Forelimb muscle (tissue), 1 donor: ENCODE measurements around the gene KCTD19. TPM values are rescaled to one million over a fixed set of nuclear protein-coding genes. Genes with fewer than 3 reads are reported as not detected.
"Not testable (repeated sequence)": the region's sequence is repeated elsewhere in the genome, so short reads cannot be mapped to it uniquely, and the experiment has no call there.

Source experiments
- DNase-seq: peaks from one replicate; pipeline ENCODE4 v3.0.0-alpha.2; 2013; ENCODE audit warnings: low read depth
- polyA plus RNA-seq: library from polyadenylated mRNA; unstranded; fragments of 120-200 nt; gene quantifications from one replicate; pipeline ENCODE4 v1.2.1, GENCODE V29; 2013; ENCODE audit not compliant: insufficient read length

Gene KCTD19
- 0.32 TPM for polyA plus RNA-seq

DNA sequence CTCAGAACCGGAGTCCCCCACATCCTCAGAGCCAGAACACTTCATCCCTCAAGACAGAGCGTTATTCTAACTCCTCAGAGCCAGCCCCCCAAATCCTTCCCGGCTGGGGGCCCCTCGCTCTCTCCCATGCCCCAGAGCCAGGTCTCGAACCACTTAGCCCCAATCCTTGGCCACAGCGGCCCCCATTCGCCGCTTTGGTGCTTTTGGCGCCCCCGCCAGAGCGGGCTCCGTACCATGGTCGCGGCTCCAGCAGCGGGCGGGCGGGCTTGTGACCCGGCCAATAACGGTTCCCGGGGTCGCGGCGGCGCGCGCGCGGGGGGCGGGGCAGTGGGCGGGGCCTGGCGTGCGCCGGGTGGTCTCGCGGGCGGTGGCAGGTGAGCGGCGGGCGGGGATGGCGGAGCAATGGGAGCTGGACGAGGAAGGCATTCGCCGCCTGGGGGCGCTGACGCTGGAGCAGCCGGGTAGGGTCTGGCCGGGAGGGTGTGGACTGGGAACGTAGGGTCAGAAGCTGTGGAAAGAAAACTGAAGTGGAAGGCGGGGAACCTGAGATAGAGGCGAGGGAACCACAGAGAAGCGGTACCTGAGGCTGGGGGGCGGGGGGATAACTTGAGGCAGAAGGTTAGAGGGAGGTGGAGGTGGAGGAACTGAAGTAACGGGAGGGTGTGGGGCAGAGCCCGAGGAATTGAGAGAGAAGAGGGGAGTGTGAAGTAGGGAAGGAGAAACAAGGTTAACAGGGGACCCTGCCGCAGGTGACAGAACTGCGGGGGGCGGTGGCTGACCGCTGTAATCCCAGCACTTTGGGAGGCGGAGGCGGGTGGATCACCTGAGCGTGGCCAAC lies at the start of gene KCTD19, which contains the start of gene LRRC36:
Gene KCTD19 (minus strand): TSS at position 270 of the 838 bp plus-strand sequence. CDS start 34 bp downstream, at position 236.
Gene LRRC36 (plus strand): TSS at position 344 of the 838 bp plus-strand sequence. CDS start 48 bp downstream, at position 392.
- no peak for DNase-seq

DNA sequence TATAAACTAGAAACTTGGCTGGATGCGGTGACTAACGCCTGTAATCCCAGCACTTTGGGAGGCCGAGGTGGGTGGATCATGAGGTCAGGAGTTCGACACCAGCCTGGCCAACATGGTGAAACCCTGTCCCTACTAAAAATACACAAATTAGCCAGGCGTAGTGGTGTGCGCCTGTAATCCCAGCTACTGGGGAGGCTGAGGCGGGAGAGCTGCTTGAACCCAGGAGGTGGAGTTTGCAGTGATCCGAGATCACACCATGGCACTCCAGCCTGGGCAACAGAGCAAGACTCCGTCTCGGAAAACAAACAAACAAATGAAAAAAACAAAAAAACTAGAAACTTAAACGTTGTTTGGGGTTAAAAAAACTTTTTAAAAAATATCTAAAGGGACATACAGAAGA lies 49.5 kb upstream of the KCTD19 start:
- not testable (repeated sequence) for DNase-seq

DNA sequence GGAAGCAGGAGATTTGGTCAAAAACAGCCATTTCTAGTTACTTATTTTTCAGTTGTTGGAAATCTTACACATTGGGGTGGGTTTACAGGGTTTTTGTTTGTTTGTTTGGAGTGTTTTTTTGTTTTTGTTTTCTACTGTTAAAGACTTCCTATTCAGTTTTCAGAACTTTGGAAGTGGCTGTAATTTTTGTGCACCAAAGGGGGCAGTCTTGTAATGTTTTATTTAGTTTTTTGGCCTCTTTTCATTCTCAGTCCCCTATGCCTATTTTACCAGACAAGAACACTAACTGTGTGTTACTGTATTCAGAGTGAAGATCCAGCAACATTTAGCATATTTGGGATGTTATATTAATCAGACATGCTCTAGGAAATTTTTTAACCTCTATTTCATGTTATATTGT lies 46.1 kb upstream of the KCTD19 start:
- DNase-seq = no peak

GRCh38 chr16:67370661-67371060 lies 44.1 kb upstream of the KCTD19 start:
- DNase-seq = no peak

DNA sequence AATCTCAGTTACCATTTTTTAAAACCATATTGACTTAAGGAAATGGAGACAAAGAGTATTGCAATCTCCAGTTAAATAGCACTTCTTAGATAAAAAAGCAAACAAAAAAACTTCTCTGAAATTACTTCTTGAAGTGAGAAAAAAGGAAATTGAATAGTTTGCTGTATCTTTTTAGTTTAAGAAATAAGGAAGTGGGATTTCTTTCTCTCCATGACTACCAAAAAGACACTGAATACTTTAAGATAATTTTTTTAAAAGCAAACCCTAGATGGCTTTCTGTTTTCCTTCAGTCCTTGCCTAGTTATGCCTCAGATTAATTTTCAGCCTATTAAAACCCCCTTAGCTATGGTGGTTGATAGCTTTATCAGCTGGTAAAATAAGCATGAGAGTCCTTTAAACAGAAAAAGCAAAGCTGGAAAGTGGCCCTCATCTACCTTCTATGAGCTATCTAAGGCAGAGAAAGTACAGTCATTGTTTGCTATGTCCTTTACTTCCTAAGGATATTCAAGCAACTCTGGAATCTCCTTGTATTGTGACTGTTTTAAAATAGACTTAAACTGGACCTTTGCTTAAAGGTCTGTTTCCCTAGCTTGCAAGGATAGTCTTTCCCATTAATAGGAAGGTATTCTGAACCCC lies 38.2 kb upstream of the KCTD19 start:
- no peak for DNase-seq

DNA sequence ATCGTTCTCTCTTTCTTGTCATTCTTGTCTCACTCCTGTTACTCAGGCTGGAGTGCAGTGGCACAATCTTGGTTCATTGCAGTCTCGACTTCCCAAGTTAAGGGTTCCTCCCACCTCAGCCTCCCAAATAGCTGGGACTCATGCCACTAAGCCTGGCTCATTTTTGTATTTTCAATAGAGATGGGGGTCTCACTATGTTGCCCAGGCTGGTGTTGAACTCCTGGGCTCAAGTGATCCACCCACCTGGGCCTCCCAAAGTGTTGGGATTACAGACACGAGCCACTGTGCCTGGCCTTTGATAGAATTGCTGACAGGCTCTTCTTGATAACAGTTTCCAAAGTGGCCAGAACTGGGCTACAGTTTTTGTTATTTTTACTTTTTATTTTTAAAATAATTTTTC lies 34.5 kb upstream of the KCTD19 start:
- no peak for DNase-seq

DNA sequence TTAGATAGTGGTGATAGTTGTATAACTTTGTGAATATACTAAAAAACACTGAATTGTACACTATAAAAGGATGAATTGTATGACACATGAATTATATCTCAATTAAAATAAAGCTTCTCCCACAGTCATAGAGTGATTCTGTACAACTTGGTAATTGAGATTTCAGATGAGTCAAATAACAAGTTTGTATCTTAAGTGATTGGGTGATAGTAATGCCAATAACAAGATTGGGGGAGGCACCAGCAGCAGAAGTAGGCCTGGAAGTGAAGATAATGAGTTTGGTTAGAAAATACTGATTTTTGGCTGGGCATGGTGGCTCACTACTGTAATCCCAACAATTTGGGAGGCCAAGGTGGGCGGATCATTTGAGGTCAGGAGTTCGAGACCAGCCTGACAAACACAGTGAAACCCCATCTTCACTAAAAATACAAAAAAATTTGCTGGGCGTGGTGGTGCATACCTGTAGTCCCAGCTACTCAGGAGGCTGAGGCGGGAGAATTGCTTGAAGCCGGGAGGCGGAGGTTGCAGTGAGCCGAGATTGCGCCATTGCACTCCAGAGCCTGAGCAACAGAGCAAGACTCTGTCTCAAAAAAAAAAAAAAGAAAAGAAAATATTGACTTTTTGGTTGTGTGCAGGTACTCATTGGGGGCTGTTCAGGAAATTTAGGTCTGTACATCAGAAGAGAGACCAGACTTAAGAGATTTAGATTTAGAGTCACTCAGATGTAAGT lies 33.2 kb upstream of the KCTD19 start:
- DNase-seq = not testable (repeated sequence)

GRCh38 chr16:67357561-67357960 lies 31.0 kb upstream of the KCTD19 start:
- DNase-seq = no peak

DNA sequence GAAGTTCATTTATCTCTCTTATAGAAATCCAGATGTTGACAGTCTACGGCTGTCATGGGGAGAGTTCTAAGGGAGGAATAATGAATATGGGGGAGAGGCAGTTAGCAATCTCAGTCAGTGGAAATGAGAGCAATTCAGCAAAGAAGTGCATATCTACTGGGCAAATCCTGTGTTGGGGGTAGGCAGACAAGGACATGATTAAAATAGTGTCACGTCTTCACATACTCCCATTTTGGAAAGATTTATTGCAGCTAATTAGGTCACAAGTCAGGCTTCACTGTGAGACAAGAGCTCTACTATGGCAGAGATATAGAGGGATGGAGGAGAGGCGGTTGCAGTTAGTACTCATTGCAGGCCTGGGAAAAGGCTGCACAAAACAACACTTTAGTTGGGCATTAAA lies 29.9 kb upstream of the KCTD19 start:
- no peak for DNase-seq

GRCh38 chr16:67352463-67352862 lies 25.9 kb upstream of the KCTD19 start:
- not testable (repeated sequence) for DNase-seq

- no peak for DNase-seq
These were observed 23.8 kb upstream of the KCTD19 start for GRCh38 chr16:67350324-67350723.

DNA sequence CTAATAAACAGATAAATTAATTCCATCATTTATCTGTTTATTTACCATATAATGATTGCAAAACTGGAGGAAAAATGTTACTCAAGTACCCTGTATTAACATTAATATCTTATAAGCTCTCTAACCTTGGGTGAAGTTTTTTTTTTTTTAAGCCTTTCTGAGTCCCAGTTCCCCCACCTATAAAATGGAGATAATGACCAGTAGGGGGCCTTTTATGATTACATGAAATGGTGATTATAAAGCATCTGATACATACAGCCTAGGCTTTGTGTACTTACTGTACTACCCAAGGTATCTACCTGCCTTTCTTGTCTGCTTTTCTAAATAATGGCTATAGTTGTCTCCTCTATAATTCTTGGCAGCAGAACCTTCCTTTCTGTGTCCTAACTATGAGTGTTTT lies 22.6 kb upstream of the KCTD19 start:
- no peak for DNase-seq

- no peak for DNase-seq
These were observed 19.8 kb upstream of the KCTD19 start for GRCh38 chr16:67346341-67346740.

DNA sequence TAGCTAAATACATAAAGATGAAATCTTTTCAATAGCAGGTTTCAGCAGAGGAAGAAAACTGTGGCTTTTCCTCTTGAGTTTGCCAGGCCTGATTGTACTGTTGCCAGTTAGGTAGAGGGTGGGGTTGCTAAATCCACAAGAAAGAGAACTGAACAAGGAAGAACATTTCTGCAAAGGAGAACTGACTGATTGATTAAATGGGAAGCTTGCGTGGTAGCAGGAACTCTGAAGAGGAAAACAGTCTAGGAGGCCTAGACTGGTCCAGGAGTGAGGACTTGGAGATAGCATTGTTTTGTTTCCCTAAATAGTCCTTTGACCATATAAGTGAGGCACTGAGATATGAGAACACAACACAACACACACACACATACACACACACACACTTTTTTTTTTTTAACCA lies 18.9 kb upstream of the KCTD19 start:
- DNase-seq = no peak

GRCh38 chr16:67342616-67343015 lies 16.1 kb upstream of the KCTD19 start:
- DNase-seq = no peak

- DNase-seq = no peak
These were observed 14.7 kb upstream of the KCTD19 start for GRCh38 chr16:67341250-67341649.

GRCh38 chr16:67339453-67339852 lies 12.9 kb upstream of the KCTD19 start:
- no peak for DNase-seq

DNA sequence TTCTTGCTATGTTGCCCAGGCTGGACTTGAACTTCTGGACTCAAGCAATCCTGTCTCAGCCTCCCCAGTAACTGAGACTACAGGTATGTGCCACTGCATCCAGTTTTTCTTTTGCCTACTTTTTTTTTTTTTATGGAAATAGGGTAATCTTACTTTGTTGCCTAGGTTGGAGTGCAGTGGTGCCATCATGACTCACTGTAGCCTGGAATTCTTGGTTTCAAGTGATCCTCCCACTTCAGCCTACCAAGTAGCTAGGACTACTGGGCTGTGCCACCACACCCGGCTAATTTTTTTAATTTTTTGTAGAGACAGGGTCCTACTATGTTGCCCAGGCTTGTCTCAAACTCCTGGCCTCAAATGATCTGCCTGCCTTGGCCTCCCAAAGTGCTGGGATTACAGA lies 10.1 kb upstream of the KCTD19 start:
- no peak for DNase-seq

DNA sequence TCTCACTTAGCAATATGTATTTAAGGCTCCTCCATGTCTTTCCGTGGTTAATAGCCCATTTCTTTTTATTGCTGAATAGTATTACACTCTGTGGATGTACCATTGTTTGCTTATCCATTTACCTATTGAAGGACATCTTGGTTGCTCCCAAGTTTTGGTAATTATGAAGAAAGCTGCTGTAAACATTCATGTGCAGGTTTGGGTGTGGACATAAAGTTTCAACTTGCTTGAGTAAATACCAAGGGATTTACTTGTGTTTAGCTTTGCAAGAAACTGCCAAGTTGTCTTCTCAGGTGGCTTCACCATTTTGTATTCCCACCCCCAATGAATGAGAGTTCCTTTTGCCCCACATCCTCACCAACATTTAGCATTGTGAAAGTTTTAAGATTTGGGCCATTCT lies 9.6 kb upstream of the KCTD19 start:
- no peak for DNase-seq

DNA sequence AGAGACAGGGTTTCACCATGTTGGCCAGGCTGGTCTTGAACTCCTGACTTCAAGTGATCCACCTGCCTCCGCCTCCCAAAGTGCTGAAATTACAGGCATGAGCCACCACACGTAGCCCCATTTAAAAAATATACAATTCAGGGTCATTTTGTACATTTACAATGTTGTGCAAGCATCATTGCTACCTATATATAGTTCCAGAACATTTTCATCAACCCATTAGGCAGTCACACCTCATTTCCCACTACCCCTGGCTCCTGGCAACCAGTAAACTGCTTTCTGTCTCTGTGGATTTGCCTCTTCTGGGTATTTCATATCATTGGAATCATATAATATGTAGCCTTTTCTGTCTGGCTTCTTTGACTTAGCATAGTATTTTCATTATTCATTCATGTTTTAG lies 6.8 kb upstream of the KCTD19 start:
- no peak for DNase-seq

DNA sequence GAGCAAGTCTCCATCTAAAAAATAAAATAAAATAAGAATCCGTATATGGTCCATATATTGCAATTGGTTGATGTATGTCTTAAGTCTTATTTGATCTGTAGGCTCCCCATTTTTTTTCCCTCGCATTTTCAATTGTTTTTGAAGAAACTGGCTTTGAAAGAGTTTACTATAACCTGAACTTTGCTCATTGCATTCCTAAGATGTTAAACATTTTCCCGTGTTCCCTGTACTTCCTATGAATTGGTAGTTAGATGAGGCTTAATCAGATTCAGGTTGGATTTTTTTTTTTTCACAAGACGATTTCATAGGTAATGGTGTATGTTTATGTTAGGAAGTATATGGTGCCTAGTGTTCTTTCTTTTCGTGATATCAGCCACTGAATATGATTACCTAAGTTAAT lies 3.4 kb upstream of the KCTD19 start:
- DNase-seq = no peak

GRCh38 chr16:67327743-67328142 lies 1.2 kb upstream of the KCTD19 start:
- no peak for DNase-seq

DNA sequence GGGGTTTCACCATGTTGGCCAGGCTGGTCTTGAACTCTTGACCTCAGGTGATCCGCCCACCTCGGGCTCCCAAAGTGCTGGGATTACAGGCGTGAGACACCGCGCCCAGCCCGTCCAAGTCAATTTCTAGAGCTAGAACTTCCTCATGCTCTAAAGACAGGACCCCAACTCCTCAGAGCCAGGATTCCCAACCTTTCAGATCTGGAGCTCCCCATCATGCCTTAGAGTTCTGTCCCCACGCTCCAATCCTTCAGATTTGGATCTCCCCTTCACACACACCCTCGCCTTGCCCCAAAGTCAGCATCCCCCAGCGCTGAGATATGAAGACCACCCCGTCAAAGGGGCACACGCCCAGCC lies 448 bp downstream of the KCTD19 start:
- DNase-seq = no peak
